Naive thymus-derived CD8-positive, alpha-beta T cell (primary cell): ENCODE results near the gene ITPKA. TPM values are rescaled to one million over a fixed set of nuclear protein-coding genes. Genes with fewer than 3 reads are reported as not detected.

ENCODE experiments used
- ATAC-seq, 2 donors: fragments of 150-1000 bp; cut with Tn5 transposase in 1 of 2; sonication (Bioruptor Pico), chemical (Tn5 transposase) in 1 of 2; 1 replicate in 1 of 2; 2 replicates in 1 of 2; pipeline ENCODE4 v1.10.0; 2021; ENCODE audit warnings: mild to moderate bottlenecking in 2 of 2, moderate library complexity in 2 of 2
- POLR2A ChIA-PET: fragments of 350-600 bp; sonication (Branson Sonifier 250); formaldehyde crosslinking; loops from one replicate; lab custom pipeline; 2021; ENCODE audit warnings: antibody characterized with exemption; lab: Charles Lee
- DNase-seq, 10 donors: peaks; one replicate each; pipeline versions ENCODE4 v3.0.0 to v3.0.0-alpha.2; 2020 to 2022
- H3K27ac Mint-ChIP-seq, 10 donors: one replicate each; pipeline ENCODE4 v1.8.0; 2020 to 2022; ENCODE audit warnings: mild to moderate bottlenecking in 10 of 10, mixed read lengths in 10 of 10, moderate library complexity in 4 of 10, inconsistent platforms in 1 of 10
- H3K27me3 Mint-ChIP-seq, 5 donors: one replicate each; pipeline ENCODE4 v1.8.0; 2021 to 2022; ENCODE audit warnings: mixed read lengths in 5 of 5
- H3K36me3 Mint-ChIP-seq, 3 donors: one replicate each; pipeline ENCODE4 v1.8.0; 2020 to 2022; ENCODE audit warnings: mixed read lengths in 3 of 3, mild to moderate bottlenecking in 2 of 3, inconsistent platforms in 1 of 3
- H3K4me1 Mint-ChIP-seq, 4 donors: one replicate each; pipeline ENCODE4 v1.8.0; 2021 to 2022; ENCODE audit warnings: mixed read lengths in 4 of 4
- H3K4me3 Mint-ChIP-seq, 10 donors: one replicate each; pipeline ENCODE4 v1.8.0; 2020 to 2022; ENCODE audit warnings: mild to moderate bottlenecking in 10 of 10, mixed read lengths in 10 of 10, moderate library complexity in 6 of 10, inconsistent platforms in 1 of 10
- H3K9me3 Mint-ChIP-seq, 9 donors: one replicate each; pipeline ENCODE4 v1.8.0; 2020 to 2022; ENCODE audit warnings: mixed read lengths in 9 of 9, mild to moderate bottlenecking in 3 of 9, inconsistent platforms in 1 of 9, moderate library complexity in 1 of 9
- polyA plus RNA-seq, 3 donors: library from polyadenylated mRNA; unstranded; fragments of 300-500 nt; fragmentation: Illumina TruSeq; gene quantifications; one replicate each; pipeline ENCODE4 v1.2.3, GENCODE V29; 2021
- total RNA-seq, 8 experiments: library from RNA in 2 of 8; stranded (reverse) in 2 of 8; gene quantifications; one replicate each; pipeline ENCODE4 v1.2.3 and lab custom pipeline; 2021 to 2026

Gene ITPKA
- total and polyA plus RNA-seq, 5 experiments from 2014 or later, result not detected

DNA sequence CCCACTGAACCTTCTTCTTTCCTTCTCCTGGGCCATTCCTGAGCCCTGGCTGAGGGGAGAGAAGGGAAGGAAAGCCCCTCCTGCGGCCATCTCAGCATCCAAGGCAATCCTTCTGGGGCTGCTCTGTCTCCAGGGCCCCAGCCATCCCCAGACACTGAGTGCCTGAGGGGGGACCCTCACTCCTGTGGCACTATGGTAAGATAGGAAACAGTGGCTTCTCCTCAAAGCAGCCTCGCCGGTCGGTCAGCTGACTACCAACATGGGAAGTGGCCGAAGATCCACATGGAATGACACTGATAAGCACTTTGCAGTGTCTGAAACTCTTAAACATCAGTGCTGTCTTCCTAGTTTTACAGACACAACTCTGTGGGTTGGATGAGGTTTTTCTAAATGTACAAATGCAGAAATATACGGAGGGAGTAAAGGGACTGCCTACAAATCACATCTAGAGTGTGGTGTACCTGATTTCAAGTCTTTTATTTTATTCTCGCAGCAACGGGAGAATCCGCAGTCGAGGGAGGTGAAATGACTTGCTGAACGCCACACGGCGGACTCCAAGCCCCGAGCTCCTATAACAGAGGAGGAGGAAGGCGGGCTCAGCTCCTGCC, 973 bp upstream of the ITPKA start:
- POLR2A ChIA-PET, result interaction anchor here (0.6 to 0.9 kb wide), 3 partner anchors 10 to 19 kb away, joined by 3 to 4 read pairs (median 3); no protein-coding TSS in a partner anchor
- H3K36me3 Mint-ChIP-seq, result no peaks in the 10 kb centered on the region
- peaks cover 7 to 26% (median 18%) of the 10 kb centered on the region in 4 donors for H3K4me1 Mint-ChIP-seq
- H3K27me3 Mint-ChIP-seq, result peaks cover 17 to 49% (median 30%) of the 10 kb centered on the region in 5 donors
- H3K27ac Mint-ChIP-seq, result peak overlapping the region in 5 of 10 donors; percentile 11 to 65 (median 34)
- DNase-seq (peak in 2 of 10 donors; percentile 15 to 44), ATAC-seq (peak in 1 of 2 donors; percentile 29)
- H3K9me3 Mint-ChIP-seq, result no peaks in the 10 kb centered on the region
- peak overlapping the region; percentile 76 to 90 (median 86) for H3K4me3 Mint-ChIP-seq

DNA sequence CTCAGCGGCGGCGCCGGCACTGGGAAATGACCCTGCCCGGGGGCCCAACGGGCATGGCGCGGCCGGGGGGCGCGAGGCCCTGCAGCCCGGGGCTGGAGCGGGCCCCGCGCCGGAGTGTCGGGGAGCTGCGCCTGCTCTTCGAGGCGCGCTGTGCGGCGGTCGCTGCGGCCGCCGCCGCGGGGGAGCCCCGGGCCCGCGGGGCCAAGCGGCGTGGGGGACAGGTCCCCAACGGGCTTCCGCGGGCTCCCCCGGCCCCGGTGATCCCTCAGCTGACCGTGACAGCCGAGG, 172 bp downstream of the ITPKA start:
- H3K4me3 Mint-ChIP-seq, result peak overlapping the region in 2 of 10 donors; percentile 64 to 84
- DNase-seq, result no peak
- POLR2A ChIA-PET, result interaction anchor here (0.9 to 1.3 kb wide), 3 partner anchors 10 to 127 kb away, joined by 3 to 4 read pairs (median 3); partner anchors contain the start of gene RPAP1
- H3K27ac Mint-ChIP-seq, result no peak overlapping the region
- ATAC-seq, result peak; percentile 39 to 41
- peaks cover 6 to 21% (median 15%) of the 10 kb centered on the region in 4 donors for H3K4me1 Mint-ChIP-seq
- no peaks in the 10 kb centered on the region for H3K36me3 Mint-ChIP-seq
- no peaks in the 10 kb centered on the region for H3K9me3 Mint-ChIP-seq
- peaks cover 22 to 60% (median 36%) of the 10 kb centered on the region in 5 donors for H3K27me3 Mint-ChIP-seq

DNA sequence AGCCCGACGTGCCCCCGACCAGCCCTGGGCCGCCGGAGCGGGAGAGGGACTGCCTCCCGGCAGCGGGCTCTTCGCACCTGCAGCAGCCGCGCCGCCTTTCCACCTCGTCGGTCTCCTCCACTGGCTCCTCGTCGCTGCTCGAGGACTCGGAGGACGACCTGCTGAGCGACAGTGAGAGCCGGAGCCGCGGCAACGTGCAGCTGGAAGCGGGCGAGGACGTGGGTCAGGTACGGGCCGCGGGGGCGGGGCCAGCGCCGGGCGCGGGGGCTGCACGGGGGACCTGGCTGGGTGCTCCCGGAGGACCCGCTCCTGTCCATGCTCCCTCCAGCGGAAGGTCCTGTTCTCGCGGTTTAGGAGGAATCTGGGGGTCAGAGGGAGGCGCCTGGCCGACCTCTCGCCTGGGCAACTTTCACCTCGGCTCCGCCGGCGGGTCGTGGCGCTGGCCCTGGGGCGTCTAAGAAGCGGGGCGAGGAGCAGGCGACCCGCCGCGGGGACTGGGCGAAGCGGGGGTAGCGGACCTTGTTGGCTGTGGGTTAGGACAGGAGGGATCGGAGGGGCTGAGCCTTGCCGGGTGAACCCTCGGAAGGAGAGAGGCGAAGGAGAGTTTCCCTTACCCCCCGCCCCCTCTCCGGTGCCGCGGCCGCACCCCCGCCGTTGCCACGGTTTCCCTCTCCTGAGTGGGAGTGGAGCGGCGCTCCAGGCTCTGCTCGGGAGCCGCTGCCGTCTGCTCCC, 682 bp downstream of the ITPKA start:
- ATAC-seq (peak; percentile 37 to 42), DNase-seq (peak in 5 of 10 donors; percentile 35 to 74 (median 42))
- H3K4me3 Mint-ChIP-seq, result peak overlapping the region; percentile 60 to 84 (median 71)
- H3K9me3 Mint-ChIP-seq, result no peaks in the 10 kb centered on the region
- H3K27ac Mint-ChIP-seq, result peak overlapping the region in 1 of 10 donors; percentile 25
- POLR2A ChIA-PET, result interaction anchor here (0.9 to 1.3 kb wide), 3 partner anchors 9 to 127 kb away, joined by 3 to 4 read pairs (median 3); partner anchors contain the start of gene RPAP1
- H3K36me3 Mint-ChIP-seq, result no peaks in the 10 kb centered on the region
- H3K4me1 Mint-ChIP-seq, result peaks cover 6 to 21% (median 17%) of the 10 kb centered on the region in 4 donors
- H3K27me3 Mint-ChIP-seq, result peaks cover 25 to 65% (median 40%) of the 10 kb centered on the region in 5 donors

DNA sequence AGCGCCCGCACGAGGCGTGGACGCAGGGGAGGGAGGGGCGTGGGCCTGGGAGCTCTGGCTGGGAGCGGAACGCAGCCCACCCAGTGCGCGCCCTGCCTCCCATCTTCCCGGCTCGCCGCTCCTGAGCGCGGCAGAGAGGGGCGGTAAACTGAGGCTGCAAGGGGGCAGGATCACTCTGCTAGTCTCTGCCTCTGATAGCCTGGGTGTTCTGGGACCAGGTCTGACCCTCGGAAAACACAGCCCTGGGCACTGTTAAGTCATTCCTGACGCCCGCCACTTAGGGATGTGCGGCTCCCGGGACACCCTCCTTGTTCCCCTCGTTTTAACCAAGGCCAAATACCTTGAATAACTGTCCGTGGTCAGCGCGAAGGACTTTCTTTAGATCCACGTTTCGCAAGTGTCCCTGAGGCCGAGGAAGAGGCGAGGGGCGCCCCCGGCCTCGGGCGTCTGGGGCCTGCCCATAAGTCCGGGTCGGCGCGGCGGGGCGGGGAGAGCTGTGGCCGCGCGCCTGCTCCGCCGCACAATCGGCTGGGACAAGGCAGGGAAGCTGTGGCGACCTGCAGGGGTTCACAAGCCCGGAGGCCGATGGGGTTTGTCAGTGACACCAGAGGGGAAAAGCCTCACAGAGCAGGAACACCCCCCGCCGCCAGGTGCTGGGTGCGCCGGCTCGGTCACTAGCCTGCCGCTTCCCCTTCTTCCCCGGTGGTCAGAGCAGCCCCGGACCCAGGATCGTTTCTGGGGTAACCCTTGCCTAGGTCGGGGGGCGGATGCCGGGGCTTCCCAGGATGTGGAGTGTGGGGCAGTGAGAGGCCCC, 1.5 kb downstream of the ITPKA start:
- DNase-seq (peak in 5 of 10 donors; percentile 26 to 72 (median 47)), ATAC-seq (peak; percentile 25 to 29)
- POLR2A ChIA-PET, result no interaction called here
- Mint-ChIP-seq H3K4me1 (peaks cover 6 to 22% (median 17%) of the 10 kb centered on the region in 4 donors), H3K4me3 (peak overlapping the region; percentile 58 to 84 (median 66)), H3K27me3 (peaks cover 28 to 73% (median 45%) of the 10 kb centered on the region in 5 donors), H3K27ac (no peak overlapping the region), H3K9me3 (no peaks in the 10 kb centered on the region), H3K36me3 (no peaks in the 10 kb centered on the region)

DNA sequence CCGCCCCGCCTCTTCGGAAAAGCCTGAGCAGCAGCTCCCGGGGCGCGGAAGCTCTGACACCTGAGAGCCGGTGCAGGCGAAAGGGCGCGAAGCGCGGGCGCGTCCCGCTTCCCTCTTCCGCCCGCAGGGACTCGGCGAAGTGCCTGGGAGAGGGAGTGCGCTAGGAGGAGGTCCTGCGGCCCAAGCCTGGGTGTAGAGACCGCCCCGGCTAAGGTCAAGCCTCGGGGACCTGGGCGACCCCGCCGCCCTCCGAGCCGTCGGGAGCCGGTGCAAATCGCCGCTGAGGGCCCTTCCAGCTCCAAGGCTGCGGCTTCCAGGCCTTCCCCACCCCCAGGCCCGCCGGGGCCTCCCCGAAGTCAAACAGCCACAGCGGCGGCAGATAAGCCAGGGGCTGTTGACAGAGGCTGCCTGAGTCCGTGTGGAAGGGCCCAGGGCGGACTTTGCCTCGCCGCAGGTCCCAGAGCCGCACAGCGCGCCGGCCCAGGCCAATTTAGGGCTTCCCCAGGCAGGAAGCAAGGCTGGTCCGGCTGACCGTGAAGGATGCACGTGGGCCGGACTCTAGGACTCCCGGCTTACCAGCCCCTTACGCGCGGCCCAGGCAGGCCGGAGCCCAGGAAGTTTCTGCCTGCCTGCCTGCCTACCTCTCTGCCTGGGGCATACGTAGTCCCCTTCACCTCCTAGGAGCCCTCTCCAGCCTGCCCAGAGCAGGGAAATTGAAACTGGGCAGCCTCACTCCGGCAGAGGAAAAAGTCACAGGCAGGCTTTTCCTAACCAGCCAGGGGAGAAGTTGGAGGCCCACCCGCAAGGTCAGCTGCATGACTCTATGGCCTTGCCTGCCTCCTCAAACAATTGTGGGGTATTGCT, 2.3 kb downstream of the ITPKA start:
- Mint-ChIP-seq H3K4me1 (peaks cover 6 to 24% (median 15%) of the 10 kb centered on the region in 4 donors), H3K27ac (no peak overlapping the region), H3K4me3 (peak overlapping the region; percentile 58 to 84 (median 66)), H3K36me3 (no peaks in the 10 kb centered on the region), H3K27me3 (peaks cover 30 to 77% (median 48%) of the 10 kb centered on the region in 5 donors), H3K9me3 (no peaks in the 10 kb centered on the region)
- DNase-seq (peak in 1 of 10 donors; percentile 59), ATAC-seq (peak; percentile 4 to 8)
- POLR2A ChIA-PET, result interaction anchor here (0.6 kb wide), 1 partner anchor 26 kb away, joined by 3 read pairs; no protein-coding TSS in a partner anchor

DNA sequence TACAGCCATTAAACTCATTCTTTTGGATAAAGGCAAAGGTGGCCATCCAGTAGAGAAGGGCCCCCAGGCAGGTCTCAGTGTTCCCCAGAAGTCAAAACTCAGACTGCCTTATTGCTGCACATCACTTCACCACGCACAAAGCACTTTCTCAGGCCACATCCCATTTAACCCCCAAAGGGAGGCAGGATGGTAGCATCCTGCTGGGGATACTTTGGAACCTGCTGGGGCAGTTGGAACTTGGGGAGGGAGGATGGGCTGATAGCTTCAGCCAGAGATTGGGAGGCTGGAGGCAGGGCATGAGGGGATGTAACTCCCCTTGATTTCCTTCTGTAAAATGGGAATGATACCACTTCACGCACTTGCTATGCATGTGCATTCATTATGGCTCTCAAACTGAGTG, 5.0 kb downstream of the ITPKA start:
- Mint-ChIP-seq H3K4me1 (peaks cover 6 to 29% (median 21%) of the 10 kb centered on the region in 4 donors), H3K27ac (no peak overlapping the region), H3K4me3 (peak overlapping the region in 2 of 10 donors; percentile 26 to 38), H3K27me3 (peaks cover 27 to 76% (median 41%) of the 10 kb centered on the region in 5 donors), H3K9me3 (no peaks in the 10 kb centered on the region), H3K36me3 (no peaks in the 10 kb centered on the region)
- DNase-seq (no peak), ATAC-seq (no peak)
- POLR2A ChIA-PET, result interaction anchor here (1.1 kb wide), 1 partner anchor 89 kb away, joined by 3 read pairs; no protein-coding TSS in a partner anchor

DNA sequence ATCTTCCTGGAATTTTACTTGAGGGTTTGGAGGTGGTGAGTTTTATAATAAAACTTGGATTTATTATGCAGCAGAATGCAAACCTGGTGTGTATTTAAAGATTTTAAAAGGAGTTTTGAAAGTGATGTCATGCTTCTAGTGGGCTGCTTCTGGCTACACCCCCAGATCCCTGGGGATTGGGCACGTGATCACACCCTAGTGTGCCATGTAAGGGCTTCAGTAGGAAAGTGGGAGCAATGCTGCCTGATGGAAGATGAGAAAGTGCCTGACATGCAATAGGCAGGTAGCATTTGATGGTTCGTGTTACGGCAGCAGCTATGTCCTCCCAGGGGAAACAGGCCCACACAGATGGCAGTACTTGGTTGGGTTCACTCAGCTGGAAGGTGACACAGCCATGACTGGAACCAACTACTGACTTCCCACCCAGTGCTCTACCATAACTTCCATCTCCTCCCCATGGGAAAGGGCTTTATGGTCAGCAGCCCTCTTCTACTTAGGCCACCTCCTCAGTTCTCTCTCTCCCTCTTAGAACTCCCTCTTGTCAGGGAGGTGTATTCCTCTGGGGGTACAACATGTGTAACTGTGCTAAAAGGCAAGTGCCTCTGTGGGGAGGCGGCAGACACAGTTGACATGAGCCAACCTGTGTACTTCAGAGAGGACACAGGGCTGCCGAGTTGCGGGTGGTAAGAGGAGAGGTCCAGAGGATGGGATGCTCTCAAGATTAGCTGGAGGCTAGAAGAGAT, 5.6 kb downstream of the ITPKA start:
- no peak for ATAC-seq
- Mint-ChIP-seq H3K4me1 (peaks cover 6 to 30% (median 22%) of the 10 kb centered on the region in 4 donors), H3K36me3 (no peaks in the 10 kb centered on the region), H3K27me3 (peaks cover 27 to 76% (median 41%) of the 10 kb centered on the region in 5 donors), H3K27ac (peak overlapping the region in 1 of 10 donors; percentile 57), H3K4me3 (no peak overlapping the region), H3K9me3 (no peaks in the 10 kb centered on the region)
- POLR2A ChIA-PET, result interaction anchor here (1.1 kb wide), 1 partner anchor 90 kb away, joined by 3 read pairs; no protein-coding TSS in a partner anchor
- no peak for DNase-seq

DNA sequence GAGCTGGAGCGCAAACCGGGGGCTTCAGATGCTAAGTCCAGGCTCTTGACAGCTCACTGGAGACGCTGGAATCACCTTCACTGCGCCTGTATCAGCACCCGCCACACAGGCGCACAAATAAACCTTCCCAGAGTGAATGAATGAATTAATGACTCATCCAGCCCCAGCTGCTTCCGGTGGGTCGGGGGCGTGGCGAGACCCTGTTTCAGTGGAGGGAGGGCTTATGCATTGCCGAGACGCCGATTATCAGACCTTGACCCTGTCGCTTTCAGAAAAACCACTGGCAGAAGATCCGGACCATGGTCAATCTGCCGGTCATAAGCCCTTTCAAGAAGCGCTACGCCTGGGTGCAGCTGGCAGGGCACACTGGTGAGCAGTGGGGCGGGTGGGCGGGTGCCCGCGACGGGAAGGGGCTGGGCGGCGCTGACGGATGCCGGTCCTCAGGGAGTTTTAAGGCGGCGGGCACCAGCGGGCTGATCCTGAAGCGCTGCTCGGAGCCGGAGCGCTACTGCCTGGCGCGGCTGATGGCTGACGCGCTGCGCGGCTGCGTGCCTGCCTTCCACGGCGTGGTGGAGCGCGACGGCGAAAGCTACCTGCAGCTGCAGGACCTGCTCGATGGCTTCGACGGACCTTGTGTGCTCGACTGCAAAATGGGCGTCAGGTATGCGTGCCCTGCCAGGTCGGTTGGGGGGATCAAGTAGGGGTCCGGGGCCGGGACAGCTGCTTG, 7.7 kb downstream of the ITPKA start:
- peak; percentile 61 to 67 for ATAC-seq
- DNase-seq, result peak in 3 of 10 donors; percentile 21 to 31 (median 22)
- peaks cover 6 to 30% (median 21%) of the 10 kb centered on the region in 4 donors for H3K4me1 Mint-ChIP-seq
- peak overlapping the region in 2 of 10 donors; percentile 15 to 68 for H3K27ac Mint-ChIP-seq
- POLR2A ChIA-PET, result interaction anchor here (0.6 to 2.4 kb wide), 9 partner anchors 9 to 215 kb away, joined by 3 to 9 read pairs (median 4); partner anchors contain the start of genes MGA, NDUFAF1 and RPAP1
- H3K27me3 Mint-ChIP-seq, result peaks cover 27 to 66% (median 39%) of the 10 kb centered on the region in 5 donors
- peak overlapping the region; percentile 68 to 85 (median 80) for H3K4me3 Mint-ChIP-seq
- H3K9me3 Mint-ChIP-seq, result no peaks in the 10 kb centered on the region
- H3K36me3 Mint-ChIP-seq, result no peaks in the 10 kb centered on the region

DNA sequence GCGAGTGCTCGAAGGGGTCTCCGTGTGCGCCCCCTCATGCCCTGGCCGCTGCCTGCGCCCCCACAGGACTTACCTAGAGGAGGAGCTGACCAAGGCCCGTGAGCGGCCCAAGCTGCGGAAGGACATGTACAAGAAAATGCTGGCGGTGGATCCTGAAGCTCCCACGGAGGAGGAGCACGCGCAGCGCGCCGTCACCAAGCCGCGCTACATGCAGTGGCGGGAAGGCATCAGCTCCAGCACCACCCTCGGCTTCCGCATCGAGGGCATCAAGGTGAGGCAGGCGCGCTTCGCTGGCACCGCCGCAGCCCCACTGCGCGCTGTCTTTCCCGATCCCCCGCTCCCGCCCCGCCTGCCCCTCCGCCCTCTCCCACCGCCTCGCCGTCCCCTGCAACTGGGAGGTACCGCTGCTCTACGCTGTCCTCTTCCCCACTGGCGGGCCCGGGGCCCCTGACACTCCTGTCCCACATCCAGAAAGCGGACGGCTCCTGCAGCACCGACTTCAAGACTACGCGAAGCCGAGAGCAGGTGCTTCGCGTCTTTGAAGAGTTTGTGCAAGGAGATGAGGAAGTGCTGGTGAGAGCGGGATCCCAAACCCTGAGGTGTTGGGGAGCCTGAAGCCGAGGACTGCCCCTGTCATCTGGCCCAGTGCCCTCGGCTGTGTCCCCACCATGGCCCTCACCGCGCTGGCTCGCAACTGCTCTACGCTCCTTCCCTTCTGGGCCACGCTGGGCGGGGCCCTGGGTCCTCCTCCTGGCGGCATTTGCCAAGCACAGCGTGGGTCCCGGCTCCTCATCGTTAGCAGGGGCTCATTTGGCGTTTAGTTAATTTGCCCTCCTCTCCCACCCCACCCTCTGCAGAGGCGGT, 8.5 kb downstream of the ITPKA start:
- Mint-ChIP-seq H3K36me3 (no peaks in the 10 kb centered on the region), H3K9me3 (no peaks in the 10 kb centered on the region), H3K4me3 (peak overlapping the region; percentile 68 to 85 (median 76)), H3K4me1 (peaks cover 6 to 30% (median 21%) of the 10 kb centered on the region in 4 donors), H3K27ac (peak overlapping the region in 1 of 10 donors; percentile 22), H3K27me3 (peaks cover 24 to 58% (median 32%) of the 10 kb centered on the region in 5 donors)
- POLR2A ChIA-PET, result interaction anchor here (0.6 to 2.4 kb wide), 9 partner anchors 8 to 214 kb away, joined by 3 to 9 read pairs (median 4); partner anchors contain the start of genes MGA, NDUFAF1 and RPAP1
- peak; percentile 79 to 85 for ATAC-seq
- DNase-seq, result peak in 4 of 10 donors; percentile 32 to 45 (median 37)
